ENCODE data around the gene TEX101. TPM values are rescaled to one million over a fixed set of nuclear protein-coding genes. Genes with fewer than 3 reads are reported as not detected.
"Not testable (repeated sequence)": the region's sequence is repeated elsewhere in the genome, so short reads cannot be mapped to it uniquely, and the experiment has no call there.

TEX101 gene
- polyA plus RNA-seq: not detected

- peaks cover 0 to 4% (median 1%) of the 10 kb centered on the region in 3 donors for H3K27me3 Mint-ChIP-seq (ENCODE audit: low read depth in 3 of 3)
- H3K4me3 Mint-ChIP-seq: no peak within 1 kb of the TSS
- no peak for DNase-seq
- H3K9me3 Mint-ChIP-seq: no peaks in the 10 kb centered on the region
- no peak within 1 kb of the TSS for H3K27ac Mint-ChIP-seq
- no peaks in the 10 kb centered on the region for H3K36me3 Mint-ChIP-seq
- H3K4me1 Mint-ChIP-seq: no peaks in the 10 kb centered on the region
Measured at GRCh38 chr19:43414554-43414953, at the start of gene TEX101. TEX101 (plus strand) TSS chr19:43414890; CDS start chr19:43415920, 1,030 bp downstream.

- H3K27me3 Mint-ChIP-seq (ENCODE audit: low read depth in 3 of 3); H3K9me3 Mint-ChIP-seq; DNase-seq; H3K4me1 Mint-ChIP-seq; H3K4me3 Mint-ChIP-seq; H3K27ac Mint-ChIP-seq; H3K36me3 Mint-ChIP-seq: not testable (repeated sequence)
Measured at GRCh38 chr19:43365677-43366076, 49.0 kb upstream of the TEX101 start.

GRCh38 chr19:43367822-43368221 lies 46.9 kb upstream of the TEX101 start:
- Mint-ChIP-seq H3K4me1 (no peaks in the 10 kb centered on the region), H3K27ac (no peak overlapping the region), H3K36me3 (no peaks in the 10 kb centered on the region), H3K4me3 (no peak overlapping the region), H3K27me3 (ENCODE audit: low read depth in 3 of 3) (peaks cover 0 to 3% (median 2%) of the 10 kb centered on the region in 3 donors), H3K9me3 (no peaks in the 10 kb centered on the region)
- DNase-seq: no peak

GRCh38 chr19:43368897-43369296 lies 45.8 kb upstream of the TEX101 start:
- not testable (repeated sequence) for H3K4me1 Mint-ChIP-seq; H3K27me3 Mint-ChIP-seq (ENCODE audit: low read depth in 3 of 3); H3K36me3 Mint-ChIP-seq; H3K27ac Mint-ChIP-seq; DNase-seq; H3K4me3 Mint-ChIP-seq; H3K9me3 Mint-ChIP-seq

- H3K4me3 Mint-ChIP-seq: no peak overlapping the region
- H3K27ac Mint-ChIP-seq: no peak overlapping the region
- no peaks in the 10 kb centered on the region for H3K4me1 Mint-ChIP-seq
- no peak for DNase-seq
- H3K36me3 Mint-ChIP-seq: no peaks in the 10 kb centered on the region
- H3K27me3 Mint-ChIP-seq (ENCODE audit: low read depth in 3 of 3): peaks cover 0 to 3% (median 0%) of the 10 kb centered on the region in 3 donors
- no peaks in the 10 kb centered on the region for H3K9me3 Mint-ChIP-seq
Measured at GRCh38 chr19:43371909-43372308, 42.8 kb upstream of the TEX101 start.

- H3K27ac Mint-ChIP-seq: no peak overlapping the region
Measured at GRCh38 chr19:43372462-43372861, 42.2 kb upstream of the TEX101 start.

GRCh38 chr19:43377624-43378023 lies 37.1 kb upstream of the TEX101 start:
- H3K27ac Mint-ChIP-seq; H3K4me1 Mint-ChIP-seq; H3K27me3 Mint-ChIP-seq (ENCODE audit: low read depth in 3 of 3); H3K9me3 Mint-ChIP-seq; H3K4me3 Mint-ChIP-seq; DNase-seq; H3K36me3 Mint-ChIP-seq: not testable (repeated sequence)

More at GRCh38 chr19:43372462-43372861, 42.2 kb upstream of the TEX101 start:
- Mint-ChIP-seq H3K4me1 (no peaks in the 10 kb centered on the region), H3K36me3 (no peaks in the 10 kb centered on the region), H3K9me3 (no peaks in the 10 kb centered on the region), H3K27me3 (ENCODE audit: low read depth in 3 of 3) (peaks cover 0 to 3% (median 0%) of the 10 kb centered on the region in 3 donors), H3K4me3 (no peak overlapping the region)
- no peak for DNase-seq

GRCh38 chr19:43380008-43380407 lies 34.7 kb upstream of the TEX101 start:
- no peaks in the 10 kb centered on the region for H3K27me3 Mint-ChIP-seq (ENCODE audit: low read depth in 3 of 3)
- DNase-seq: no peak
- no peaks in the 10 kb centered on the region for H3K4me1 Mint-ChIP-seq
- no peak overlapping the region for H3K27ac Mint-ChIP-seq
- H3K36me3 Mint-ChIP-seq: no peaks in the 10 kb centered on the region
- H3K9me3 Mint-ChIP-seq: no peaks in the 10 kb centered on the region
- no peak overlapping the region for H3K4me3 Mint-ChIP-seq

- no peak for DNase-seq
- H3K4me1 Mint-ChIP-seq: no peaks in the 10 kb centered on the region
- H3K4me3 Mint-ChIP-seq: no peak overlapping the region
- no peaks in the 10 kb centered on the region for H3K9me3 Mint-ChIP-seq
- H3K27me3 Mint-ChIP-seq (ENCODE audit: low read depth in 3 of 3): no peaks in the 10 kb centered on the region
- no peaks in the 10 kb centered on the region for H3K36me3 Mint-ChIP-seq
- H3K27ac Mint-ChIP-seq: no peak overlapping the region
Measured at GRCh38 chr19:43380771-43381386, 33.8 kb upstream of the TEX101 start.

- peak overlapping the region in 1 of 5 donors; percentile 21 for H3K4me3 Mint-ChIP-seq
- H3K36me3 Mint-ChIP-seq; H3K4me1 Mint-ChIP-seq; H3K9me3 Mint-ChIP-seq; H3K27ac Mint-ChIP-seq; H3K27me3 Mint-ChIP-seq (ENCODE audit: low read depth in 3 of 3); DNase-seq: not testable (repeated sequence)
Measured at GRCh38 chr19:43382586-43383216, 32.0 kb upstream of the TEX101 start.

- not testable (repeated sequence) for H3K27ac Mint-ChIP-seq; DNase-seq; H3K27me3 Mint-ChIP-seq (ENCODE audit: low read depth in 3 of 3); H3K4me3 Mint-ChIP-seq; H3K36me3 Mint-ChIP-seq; H3K9me3 Mint-ChIP-seq; H3K4me1 Mint-ChIP-seq
Measured at GRCh38 chr19:43383254-43383653, 31.4 kb upstream of the TEX101 start.

- not testable (repeated sequence) for H3K27ac Mint-ChIP-seq; H3K4me1 Mint-ChIP-seq; H3K27me3 Mint-ChIP-seq (ENCODE audit: low read depth in 3 of 3); H3K36me3 Mint-ChIP-seq; H3K9me3 Mint-ChIP-seq; DNase-seq; H3K4me3 Mint-ChIP-seq
Measured at GRCh38 chr19:43383759-43384158, 30.9 kb upstream of the TEX101 start.

- H3K27me3 Mint-ChIP-seq (ENCODE audit: low read depth in 3 of 3); DNase-seq; H3K36me3 Mint-ChIP-seq; H3K4me1 Mint-ChIP-seq; H3K4me3 Mint-ChIP-seq; H3K9me3 Mint-ChIP-seq; H3K27ac Mint-ChIP-seq: not testable (repeated sequence)
Measured at GRCh38 chr19:43390903-43391551, 23.7 kb upstream of the TEX101 start.

GRCh38 chr19:43391552-43391935 lies 23.1 kb upstream of the TEX101 start:
- H3K4me3 Mint-ChIP-seq; H3K27ac Mint-ChIP-seq; H3K36me3 Mint-ChIP-seq; DNase-seq; H3K4me1 Mint-ChIP-seq; H3K27me3 Mint-ChIP-seq (ENCODE audit: low read depth in 3 of 3); H3K9me3 Mint-ChIP-seq: not testable (repeated sequence)

GRCh38 chr19:43393501-43393900 lies 21.2 kb upstream of the TEX101 start:
- peaks cover 1 to 14% (median 5%) of the 10 kb centered on the region in 3 donors for H3K27me3 Mint-ChIP-seq (ENCODE audit: low read depth in 3 of 3)
- not testable (repeated sequence) for H3K27ac Mint-ChIP-seq, H3K4me1 Mint-ChIP-seq, H3K36me3 Mint-ChIP-seq, H3K4me3 Mint-ChIP-seq, H3K9me3 Mint-ChIP-seq, DNase-seq
